Bronchial smooth muscle cell (primary cell): Measurements from ENCODE around the gene FRK. TPM values are rescaled to one million over a fixed set of nuclear protein-coding genes. Genes with fewer than 3 reads are reported as not detected.

Source experiments
- total RNA-seq: library from RNA; depleted of rRNA; stranded (reverse); fragments of >200 nt; gene quantifications from 2 replicates; pipeline ENCODE4 v1.2.1, GENCODE V29; 2014

Gene FRK, protein sequence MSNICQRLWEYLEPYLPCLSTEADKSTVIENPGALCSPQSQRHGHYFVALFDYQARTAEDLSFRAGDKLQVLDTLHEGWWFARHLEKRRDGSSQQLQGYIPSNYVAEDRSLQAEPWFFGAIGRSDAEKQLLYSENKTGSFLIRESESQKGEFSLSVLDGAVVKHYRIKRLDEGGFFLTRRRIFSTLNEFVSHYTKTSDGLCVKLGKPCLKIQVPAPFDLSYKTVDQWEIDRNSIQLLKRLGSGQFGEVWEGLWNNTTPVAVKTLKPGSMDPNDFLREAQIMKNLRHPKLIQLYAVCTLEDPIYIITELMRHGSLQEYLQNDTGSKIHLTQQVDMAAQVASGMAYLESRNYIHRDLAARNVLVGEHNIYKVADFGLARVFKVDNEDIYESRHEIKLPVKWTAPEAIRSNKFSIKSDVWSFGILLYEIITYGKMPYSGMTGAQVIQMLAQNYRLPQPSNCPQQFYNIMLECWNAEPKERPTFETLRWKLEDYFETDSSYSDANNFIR
- total RNA-seq = 1.7 TPM in 2 replicates

DNA sequence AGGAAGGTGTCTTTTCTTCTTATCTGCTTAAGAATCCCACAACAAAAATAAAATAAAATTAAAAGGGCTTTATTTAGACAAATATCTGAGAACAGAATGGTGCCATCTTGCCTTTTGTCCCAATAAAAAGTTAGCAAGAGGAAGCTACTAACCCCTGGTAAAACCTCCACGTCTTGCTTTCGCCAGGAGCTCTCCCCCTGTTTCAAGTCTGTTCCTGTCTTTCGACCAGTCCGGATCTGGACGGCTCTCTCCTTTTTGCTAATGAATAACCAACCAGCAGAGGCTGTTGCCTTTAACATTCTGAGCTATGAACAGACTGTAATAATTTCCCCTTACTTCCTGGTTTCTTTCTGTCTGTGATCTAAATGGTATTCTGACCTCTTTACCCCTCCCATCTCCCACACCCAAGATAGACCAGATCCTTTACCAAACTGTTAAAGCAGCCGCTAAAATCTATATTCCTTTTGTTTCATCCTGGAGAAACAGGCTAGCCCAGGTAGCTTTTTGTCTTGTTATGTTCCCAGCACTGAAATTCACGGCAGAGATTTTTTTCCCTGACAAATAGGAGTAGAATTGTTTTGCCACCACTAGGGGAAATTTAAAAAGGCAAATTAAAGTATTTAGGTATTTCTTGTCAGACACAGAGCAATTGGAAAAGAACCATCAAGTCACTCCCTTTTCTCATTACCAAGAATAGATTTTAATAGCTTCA is at the start of gene FRK:
FRK (minus strand) TSS at position 320 of the 712 bp plus-strand sequence. CDS start 580 bp downstream, outside the sequence.

DNA sequence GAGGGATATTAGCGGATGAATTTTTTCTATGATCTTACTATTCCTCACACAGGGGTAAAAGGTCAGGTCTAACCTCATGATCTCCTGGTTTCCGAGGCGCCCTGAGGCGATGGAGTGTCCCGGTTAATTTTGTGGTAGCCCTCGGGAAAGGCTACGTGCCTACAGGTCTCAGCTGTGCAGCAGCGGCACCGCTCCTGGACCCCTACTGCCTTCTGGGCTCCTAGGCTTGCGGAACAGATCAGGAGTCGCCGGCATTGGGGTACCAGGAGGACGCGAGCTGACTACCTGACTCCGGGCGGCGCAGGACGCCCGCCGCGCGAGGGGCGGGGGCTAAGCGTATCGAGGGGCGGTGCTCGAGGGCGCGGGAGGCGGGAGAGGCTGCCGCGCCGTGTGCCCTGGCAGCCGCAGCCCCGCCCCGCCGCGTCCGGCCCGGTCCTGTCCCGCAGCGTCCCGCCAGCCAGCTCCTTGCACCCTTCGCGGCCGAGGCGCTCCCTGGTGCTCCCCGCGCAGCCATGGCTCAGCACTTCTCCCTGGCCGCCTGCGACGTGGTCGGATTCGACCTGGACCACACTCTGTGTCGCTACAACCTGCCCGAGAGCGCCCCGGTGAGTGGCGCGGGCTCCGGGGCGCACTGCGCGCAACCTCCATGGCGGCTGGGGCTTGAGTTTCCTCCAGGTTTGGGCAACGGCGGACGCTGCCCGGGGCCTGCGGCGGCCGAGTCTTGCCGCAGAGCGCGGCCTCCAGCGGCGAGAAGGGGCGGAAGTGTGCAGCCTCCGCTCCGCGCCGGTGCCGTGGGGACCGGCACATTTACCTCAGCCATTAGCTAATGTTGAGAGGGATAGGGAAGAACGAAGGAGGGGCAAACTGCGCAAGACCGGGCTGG is 40.0 kb upstream of the FRK start, which contains the start of gene NT5DC1:
NT5DC1 (plus strand) TSS at position 435 of the 883 bp plus-strand sequence; CDS start at position 513, 78 bp downstream.

Other genes starting within 250 kb of the FRK start
- 3.9 and 8.5 TPM in 2 replicates for gene NT5DC1, start 40.0 kb upstream of the FRK start, total RNA-seq
- gene COL10A1, start 65.2 kb upstream of the FRK start, total RNA-seq = 0.16 TPM in 1 of 2 replicates, not detected in the other
- 4.5 and 6.0 TPM in 2 replicates for gene TSPYL4, start 193.2 kb upstream of the FRK start, total RNA-seq
- 102 and 110 TPM in 2 replicates for gene TSPYL1, start 219.0 kb upstream of the FRK start, total RNA-seq